Fibroblast of upper back skin (primary cell): ENCODE results near the gene DCDC2.
"Not testable (repeated sequence)": the region's sequence is repeated elsewhere in the genome, so short reads cannot be mapped to it uniquely, and the experiment has no call there.

Experiments
- DNase-seq: peaks from one replicate; pipeline ENCODE4 v3.0.0-alpha.2; 2013

DCDC2 gene

DNA sequence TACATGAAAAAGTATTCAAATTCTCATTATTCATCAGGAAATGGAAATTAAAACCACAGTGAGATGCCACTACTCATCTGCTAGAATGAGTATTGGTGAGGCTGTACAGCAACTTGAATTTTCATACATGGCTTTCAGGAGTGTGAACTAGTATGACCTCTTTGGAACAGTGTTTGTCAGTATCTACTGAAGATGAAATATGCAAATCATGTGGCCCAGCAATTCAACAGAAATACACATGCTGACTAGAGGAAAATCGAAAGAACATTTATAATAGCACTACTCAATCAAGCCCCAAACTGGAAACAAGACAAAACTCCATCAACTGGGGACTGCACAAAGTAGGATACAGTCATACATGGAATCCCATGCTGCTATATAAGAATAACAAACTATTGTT lies 102.2 kb downstream of the DCDC2 start:
- DNase-seq: no peak

DNA sequence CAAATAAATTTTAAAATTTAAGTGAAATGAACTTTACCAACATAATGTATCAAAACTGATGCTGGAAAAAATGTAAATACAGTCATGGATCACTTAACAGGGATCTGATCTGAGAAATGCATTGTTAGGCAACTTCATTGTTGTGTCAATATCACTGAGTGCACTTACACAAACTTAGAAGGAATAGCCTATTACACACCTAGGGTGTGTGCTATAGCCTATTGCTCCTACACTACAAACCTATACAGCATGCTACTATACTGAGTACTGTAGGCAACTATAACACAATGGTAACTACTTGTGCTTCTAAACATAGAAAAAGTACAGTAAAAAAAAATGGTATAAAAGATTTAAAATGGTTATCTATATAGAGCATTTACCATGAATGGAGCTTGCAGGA lies 104.5 kb downstream of the DCDC2 start:
- no peak for DNase-seq

DNA sequence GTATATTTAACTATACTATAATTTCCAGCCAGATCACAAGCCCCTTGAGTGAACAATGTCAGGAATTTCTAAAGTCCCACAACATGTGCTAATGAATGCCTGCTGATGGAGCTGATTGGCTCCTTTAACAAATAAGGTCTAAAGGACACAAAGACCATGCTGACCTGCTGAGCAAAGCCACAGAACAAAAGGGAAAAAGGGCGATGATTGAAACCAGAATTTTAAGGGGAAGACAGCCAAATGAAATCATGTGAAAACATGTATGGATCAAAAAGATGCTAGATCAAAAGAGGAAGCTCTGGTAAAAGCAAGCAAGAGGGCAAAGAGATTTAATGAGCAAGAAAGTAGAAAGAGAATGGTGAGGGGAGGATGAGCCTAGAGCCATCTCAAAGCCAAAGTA lies 105.6 kb downstream of the DCDC2 start:
- DNase-seq: no peak

DNA sequence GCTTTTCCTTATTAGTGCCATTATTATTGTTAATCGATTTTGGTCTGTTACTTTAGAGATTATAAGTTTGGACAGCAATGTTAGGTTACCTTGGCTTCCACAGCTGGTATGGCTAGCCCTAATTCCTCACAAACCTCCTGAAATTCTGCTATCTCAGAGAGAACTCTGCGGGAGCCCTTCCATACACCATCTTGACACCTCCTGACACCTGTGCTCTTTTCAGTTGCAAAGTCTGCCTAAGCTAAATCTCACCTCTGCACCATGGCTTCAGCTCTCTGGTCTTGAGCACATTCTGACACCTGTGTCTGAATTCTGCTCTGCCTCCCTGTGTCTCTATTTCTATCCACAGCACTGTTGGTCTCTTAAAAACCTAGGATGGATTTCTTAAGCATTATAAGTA lies 106.5 kb downstream of the DCDC2 start:
- DNase-seq: no peak

DNA sequence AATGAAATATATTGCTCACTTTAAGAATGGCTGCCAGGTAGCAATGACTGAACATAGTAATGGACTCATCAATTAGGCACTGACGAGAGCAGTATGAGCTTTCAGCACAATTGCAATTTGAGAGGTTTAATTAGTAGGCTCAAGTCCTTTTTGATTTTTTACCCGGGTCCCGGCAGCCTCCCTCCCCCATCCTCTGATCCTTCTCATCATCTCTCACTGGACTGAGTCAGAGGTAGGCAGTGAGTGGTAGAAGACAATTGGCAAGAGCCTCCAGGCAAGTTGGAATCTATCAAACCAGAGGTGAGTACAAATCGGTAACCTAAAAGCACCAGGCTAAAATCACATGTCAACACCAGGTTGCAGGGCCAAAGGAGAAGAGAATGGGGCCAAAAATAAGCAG lies 107.9 kb downstream of the DCDC2 start:
- no peak for DNase-seq

DNA sequence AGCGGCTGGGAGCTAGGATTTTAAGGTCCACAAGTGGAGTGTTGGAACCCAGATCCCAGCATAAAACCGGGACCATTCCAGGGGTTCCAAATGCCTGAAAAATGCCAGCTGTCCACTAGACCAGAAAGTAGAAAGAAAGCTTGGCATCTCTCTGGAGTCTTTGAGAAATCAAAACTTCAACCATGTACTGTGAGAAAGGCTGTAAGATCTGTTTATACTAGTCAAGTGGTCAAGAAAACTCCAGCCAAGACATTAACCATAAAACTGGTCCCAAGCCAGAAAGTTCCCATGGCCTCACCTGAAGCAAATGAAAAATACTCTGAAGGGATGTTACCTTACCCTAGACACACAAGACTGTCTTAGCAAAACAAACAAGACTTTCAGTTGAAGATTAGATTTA lies 112.6 kb downstream of the DCDC2 start:
- no peak for DNase-seq

DNA sequence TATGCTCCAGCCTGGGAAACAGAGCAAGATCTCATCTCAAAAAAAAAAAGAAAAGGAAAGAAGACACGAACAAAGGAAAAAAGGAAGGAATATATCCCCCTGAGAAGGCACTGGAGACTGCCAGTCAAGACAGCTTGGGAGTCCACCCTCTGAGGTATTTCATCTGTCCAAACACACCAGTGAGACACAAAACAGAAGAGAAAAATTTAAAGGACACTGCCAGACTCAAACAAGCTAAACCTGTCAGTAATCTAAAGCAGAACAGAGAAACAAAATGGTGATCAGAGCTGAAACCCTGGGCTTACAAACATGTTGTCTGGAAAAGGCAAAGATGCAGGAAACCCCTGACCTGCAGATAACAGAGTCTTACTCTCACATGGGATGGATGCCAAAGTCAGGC lies 114.9 kb downstream of the DCDC2 start:
- DNase-seq: no peak

DNA sequence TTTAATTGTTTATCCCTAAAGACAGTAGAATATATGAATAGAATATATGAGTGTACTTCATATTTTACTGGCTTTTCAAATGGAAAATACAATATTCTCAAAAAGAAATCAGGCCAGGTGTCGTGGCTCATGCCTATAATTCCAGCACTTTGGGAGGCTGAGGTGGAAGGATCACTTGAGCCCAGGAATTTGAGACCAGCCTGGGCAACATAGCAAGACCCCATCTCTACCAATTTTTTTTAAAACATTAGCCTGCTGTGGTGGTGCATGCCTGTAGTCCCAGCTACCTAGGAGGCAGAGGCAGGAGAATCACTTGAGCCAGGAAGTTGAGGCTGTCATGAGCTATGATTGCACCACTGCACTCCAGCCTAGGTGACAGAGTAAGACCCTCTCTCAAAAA lies 116.1 kb downstream of the DCDC2 start:
- not testable (repeated sequence) for DNase-seq

DNA sequence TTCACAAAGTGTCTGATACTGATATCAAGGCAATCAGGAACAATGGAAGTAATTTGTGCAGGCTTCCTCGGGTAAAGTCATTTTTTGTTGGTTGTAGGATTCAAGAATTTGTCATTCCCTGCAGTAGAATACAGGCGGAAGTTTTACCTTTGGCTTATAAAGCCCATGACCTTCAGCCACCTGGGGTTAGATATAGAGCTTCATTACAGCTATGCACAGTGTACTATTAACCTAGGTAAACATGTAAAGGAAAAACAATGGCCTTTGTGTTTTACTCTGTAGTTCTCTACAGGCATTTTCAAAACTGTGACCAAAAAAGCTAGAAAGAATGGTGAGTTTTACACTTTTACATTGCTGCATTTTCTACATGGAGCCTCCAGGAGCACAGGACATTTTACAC lies 116.9 kb downstream of the DCDC2 start:
- DNase-seq: no peak

DNA sequence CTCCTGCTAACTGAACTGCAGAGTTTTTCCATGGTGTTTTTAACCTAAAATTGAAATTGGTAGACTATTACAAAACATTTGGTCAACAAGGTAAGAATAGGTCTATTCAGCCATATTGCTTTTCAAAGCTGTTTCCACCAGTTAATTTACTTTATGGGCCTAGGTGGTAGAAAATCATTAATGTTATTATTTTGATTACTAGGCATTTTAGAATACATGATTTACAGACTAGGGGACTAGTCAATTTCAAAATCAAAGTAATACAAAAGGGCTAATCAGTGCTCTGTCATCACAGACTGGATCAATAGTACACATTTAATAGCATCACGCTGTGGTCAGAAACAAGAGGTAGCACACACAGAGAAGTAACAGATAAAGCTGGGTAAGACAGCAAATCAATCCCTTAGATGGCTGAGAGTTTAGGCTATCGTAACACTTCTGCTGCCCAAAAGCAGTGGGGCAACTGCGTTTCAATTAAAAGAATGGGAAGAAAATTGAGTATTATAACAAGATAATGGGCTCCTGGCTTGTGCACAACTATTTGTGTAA lies 117.4 kb downstream of the DCDC2 start:
- DNase-seq: no peak

DNA sequence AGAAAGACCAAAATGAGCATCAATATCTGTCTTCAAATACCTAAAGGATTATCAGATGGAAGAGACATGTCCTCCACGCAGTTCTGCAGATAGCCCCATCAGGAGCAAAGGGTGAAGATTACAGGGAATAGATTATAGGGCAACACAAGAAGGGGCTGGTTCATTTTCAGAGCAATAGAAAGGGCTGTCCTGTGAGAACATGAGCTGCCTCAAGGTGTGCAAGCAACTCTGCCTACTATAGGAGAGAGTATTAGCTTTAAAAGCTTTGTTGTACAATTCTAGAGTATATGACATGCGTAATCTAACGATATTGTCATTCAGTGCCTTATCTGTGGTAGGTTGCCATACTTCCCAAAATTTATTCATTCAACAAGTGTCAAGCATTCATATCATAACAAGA lies 119.2 kb downstream of the DCDC2 start:
- DNase-seq: no peak

DNA sequence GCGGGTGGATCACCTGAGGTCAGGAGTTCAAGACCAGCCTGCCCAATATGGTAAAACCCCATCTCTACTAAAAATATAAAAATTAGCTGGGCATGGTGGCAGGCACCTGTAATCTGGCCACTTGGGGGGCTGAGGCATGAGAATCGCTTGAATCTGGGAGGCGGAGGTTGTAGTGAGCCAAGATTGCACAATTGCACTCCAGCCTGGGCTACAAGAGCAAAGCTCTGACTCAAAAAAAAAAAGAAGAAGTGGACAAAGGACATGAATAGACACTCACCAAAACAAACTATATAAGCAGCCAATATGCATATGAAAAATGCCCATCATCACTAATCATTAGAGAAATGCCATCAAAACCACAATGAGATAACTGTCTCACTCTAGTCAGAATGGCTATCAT lies 121.1 kb downstream of the DCDC2 start:
- not testable (repeated sequence) for DNase-seq

DNA sequence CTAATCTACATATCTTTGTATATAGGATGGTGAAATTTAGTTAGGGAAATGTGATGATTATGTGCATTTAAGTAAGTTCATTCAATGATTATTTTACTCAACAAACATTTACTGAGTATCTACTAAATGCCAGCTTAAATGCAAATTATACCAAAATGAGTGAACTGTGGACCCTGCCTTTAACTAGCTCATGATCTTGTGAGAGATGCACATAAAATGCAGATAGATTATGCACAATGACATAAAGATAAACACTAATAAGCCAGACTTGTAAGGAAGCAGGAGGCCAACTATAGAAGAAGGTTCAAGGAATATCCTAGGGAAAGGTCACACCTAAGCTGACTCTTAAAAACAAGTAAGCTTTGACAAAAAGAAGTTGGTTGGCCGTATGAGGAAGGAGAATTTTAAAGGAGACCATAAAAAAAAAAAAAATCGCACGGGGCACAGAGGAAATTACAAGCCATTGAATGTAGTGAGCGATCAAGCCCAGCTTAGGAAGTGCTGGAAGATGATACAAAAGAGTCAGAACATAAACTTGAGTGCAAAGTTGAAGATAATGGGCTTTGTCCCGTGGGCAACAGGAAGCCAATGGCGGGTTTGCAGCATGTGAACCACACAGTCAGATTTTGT lies 123.9 kb downstream of the DCDC2 start:
- DNase-seq: no peak

DNA sequence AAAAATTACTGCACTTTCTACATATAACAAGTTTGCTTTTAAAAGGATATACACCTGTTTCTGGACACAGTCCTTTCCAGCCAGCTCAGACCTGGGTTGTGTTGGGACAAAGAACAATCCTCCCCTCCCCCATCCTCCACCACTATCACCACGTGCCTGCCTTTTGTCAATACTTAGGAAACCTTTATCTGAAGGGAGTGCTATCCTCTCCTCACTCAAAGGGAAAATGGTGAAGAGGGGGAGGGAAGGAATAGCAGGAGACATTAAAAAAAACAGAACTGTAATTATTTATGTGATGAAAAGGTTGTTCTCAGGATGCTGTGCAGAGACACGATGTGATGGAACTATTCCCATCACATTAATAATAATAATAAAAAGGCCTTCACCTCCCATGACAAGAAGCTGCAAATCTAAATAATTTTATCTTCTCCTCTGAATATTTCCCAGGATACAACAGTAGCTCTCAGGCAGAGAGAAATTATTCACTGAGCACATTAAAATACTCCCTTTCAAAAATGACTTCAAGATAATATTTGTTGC lies 126.4 kb downstream of the DCDC2 start:
- no peak for DNase-seq

DNA sequence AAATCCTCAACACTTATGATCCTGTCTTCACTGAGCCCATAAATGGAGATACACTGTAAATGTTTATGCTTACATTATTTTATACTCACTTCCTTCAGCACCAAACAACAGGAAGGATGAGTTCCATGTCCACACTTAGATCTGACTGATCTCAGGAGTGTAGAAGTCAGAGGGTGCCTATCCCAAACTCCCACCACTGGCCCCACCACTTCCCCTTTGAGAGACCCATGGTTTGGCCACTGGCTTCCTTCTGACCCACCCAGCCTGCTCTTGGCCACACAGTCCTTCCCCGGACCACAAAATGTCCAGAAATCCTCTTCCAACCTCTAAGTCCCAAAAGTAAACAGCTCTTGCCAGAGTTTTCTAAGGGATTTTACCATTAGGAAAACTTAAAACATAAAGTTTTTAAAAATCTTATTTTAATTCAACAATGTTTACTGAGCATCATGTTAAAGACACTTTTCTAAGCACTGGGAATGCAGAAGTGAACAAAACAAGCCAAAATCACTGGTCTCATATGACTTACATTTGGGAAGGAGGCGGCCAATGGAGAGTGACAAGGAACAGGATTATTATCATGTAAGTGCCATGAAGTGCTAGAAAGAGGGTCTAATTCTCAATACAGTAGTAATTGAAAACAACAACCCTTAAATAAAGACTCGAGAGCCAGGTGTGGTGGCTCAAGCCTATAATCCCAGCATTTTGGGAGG lies 128.0 kb downstream of the DCDC2 start:
- DNase-seq: no peak

DNA sequence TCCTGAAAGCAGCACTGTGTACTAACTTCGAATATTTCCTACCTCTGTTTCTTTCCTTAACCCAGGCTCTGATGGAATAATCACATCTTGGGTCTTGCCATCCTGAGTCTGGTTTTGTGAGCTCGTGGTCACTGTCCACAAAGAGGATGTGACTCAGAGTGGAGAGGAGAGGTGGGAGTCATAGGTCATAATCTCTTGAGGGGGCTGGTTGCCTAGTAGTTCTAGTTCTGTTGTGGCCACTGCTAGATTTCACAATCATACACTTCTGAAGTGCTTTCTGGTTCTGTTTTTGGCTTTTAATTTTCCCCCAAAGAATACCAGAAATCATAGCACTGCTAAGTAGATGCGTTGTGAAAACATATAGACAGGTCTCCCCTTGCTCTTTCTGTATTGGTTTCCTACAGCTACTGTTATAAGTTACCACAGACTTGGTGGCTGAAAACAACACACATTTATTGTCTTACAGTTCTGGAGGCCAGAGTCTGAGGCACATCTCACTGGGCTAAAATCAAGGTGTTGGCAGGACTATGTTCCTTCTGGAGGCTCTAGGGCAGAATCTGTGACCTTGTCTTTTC lies 129.1 kb downstream of the DCDC2 start:
- peak; percentile 47 for DNase-seq

DNA sequence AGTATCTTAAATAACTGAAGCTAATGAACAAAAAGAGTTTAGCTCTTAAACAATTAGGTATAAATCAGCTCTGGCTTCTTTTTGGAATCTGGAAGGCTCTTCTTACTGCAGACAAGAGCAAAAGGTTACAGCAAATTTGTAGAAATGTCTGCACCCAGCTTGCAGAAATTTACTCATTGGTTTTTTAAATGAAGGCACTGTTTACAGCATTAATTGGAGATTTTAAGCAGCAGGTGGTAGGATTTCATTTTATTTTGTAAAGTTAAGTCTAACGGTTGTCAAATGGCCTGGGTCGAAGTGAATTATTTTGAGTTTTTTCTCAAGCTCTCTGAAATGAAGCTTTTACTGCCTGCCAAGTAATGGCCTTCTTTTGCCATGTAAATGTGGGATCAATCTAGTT lies 129.7 kb downstream of the DCDC2 start:
- no peak for DNase-seq

DNA sequence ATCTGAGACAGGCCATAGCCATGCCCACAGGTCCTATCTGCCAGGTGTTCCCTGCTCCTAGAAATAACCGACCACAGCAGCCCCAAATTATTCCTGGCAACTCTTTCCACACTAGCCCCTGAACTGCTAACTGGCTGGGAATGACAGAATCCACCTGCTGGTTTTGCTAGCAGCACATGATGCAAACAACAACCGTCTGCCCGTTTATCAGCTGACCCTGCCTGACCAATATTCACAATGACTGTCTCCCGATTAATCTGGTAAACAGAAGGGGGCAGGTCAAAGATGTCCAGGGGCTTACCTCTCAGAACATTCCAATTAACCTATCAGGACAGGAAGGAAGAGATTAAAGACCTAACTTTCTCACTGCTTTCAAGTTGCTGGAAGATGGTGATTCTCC lies 130.3 kb downstream of the DCDC2 start:
- DNase-seq: no peak

DNA sequence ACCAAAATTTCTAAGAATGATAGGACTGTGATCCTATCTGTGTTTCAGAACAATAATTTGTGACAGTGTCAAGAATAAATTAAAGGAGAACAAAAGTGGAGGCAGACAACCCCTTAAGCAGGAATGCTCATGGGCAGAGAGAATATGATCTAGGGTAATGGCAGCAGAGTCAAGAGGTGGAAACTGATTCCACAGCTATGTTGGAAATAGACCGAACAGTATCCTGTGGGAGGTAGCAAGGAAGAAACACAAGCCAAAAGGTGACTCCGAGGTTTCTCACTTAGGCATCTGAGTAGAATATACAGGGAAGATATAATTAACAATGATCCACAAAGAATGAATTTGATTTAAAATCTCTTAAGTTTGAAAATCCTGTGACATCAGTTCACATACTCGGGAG lies 131.3 kb downstream of the DCDC2 start:
- no peak for DNase-seq

DNA sequence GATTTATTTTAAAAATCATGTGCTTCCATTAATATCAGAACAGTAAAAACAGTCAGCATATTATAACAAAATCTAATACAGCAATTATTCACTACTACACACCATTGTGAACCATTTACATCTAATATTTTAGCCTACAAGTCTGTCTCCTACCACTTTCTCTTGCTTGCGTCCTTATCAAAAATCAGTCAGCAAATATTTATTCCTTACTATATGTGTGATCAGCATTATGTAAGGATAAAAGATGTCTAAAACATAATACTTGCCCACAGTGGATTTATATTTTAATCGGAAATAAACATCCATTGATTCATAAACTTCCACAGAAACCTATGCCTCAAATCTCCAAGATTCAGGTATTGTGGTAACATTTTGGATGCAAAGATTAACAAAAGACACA lies 132.0 kb downstream of the DCDC2 start:
- DNase-seq: no peak

DNA sequence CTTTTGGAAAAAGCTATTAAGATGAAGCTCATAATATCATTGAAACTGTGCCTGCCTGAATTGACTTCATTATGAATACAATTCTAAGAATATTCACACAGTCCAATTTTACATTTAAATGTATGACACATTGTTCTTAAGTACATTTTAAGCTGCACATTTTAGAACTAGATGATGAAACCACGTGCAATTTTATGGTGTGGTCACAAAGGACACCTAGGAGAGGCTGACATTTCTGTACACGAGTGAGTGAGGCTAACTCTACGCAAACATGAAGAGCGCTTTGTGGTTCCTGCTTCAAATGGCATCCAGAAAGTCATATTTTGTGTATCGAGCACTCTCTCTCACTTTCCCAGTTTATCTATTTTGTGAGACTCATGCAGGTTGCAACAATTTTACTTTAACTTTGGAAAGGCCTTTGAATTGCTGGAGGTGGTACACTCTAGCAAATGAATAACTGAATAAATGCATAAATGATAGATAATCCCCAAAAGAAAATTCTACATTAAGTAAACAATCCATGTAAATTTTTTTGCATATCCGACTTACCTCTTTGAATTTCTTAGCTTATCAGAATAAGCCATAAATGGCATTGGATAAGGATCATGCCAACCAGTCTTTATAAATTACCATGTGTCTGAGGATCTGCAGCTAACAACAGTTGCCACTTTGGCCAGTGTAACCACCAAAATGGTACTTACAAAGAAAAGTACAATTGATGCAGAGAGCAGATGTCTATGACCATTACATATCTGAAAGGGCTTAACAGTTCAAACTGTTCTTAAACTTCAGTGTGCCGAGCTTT lies 134.5 kb downstream of the DCDC2 start:
- DNase-seq: peak; percentile 76

DNA sequence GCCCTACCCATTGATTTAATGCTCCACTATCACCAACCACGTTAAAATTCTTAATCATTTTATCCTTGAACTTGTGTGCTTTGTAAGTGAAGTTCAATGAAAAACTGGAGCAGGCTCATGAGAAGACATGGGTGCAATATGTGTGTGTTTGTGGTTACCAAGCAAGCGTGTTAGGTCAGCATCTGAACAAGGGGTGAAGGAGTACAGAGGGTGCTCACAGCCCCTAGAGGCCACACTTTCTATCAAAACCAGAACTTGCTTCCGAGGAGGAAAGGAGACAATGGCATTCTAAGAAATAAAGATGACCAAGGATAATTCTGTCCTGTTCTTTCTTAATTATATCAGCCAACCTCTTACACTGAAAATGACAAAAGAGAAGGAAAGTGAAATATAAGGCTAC lies 138.2 kb downstream of the DCDC2 start:
- no peak for DNase-seq

DNA sequence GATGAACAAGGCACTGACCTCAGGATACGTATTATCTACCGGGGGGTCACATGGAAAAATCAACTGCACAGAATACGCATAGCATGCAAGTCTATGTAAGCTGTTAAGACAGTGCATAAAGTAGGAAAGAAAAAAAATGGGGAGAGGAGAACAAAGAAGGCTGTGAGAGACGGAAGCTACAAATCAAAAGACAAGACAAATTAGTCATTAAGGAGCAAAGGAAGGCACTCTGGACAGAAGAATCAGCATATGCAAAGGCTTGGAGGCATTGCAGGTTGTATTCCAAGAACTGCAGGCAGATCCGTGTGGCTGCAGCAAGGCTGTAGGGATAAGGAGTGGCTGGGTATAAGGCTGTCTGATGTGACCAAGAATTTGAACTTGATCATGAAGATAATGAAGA lies 142.9 kb downstream of the DCDC2 start:
- DNase-seq: no peak
